Stimulated activated CD4-positive, alpha-beta T cell treated with anti-CD3 and anti-CD28 coated beads, Interleukin-4, amount 100 ng/mL, for 1 hour (primary cell): ENCODE measurements around the gene CCNY.
"Not testable (repeated sequence)": the region's sequence is repeated elsewhere in the genome, so short reads cannot be mapped to it uniquely, and the experiment has no call there.

Experiments
- DNase-seq: peaks from one replicate; pipeline ENCODE4 v3.0.0-alpha.2; 2020

The CCNY gene

GRCh38 chr10:35388197-35388596 lies 51.9 kb downstream of the CCNY start:
- DNase-seq = no peak

GRCh38 chr10:35388682-35389081 lies 52.4 kb downstream of the CCNY start:
- no peak for DNase-seq

DNA sequence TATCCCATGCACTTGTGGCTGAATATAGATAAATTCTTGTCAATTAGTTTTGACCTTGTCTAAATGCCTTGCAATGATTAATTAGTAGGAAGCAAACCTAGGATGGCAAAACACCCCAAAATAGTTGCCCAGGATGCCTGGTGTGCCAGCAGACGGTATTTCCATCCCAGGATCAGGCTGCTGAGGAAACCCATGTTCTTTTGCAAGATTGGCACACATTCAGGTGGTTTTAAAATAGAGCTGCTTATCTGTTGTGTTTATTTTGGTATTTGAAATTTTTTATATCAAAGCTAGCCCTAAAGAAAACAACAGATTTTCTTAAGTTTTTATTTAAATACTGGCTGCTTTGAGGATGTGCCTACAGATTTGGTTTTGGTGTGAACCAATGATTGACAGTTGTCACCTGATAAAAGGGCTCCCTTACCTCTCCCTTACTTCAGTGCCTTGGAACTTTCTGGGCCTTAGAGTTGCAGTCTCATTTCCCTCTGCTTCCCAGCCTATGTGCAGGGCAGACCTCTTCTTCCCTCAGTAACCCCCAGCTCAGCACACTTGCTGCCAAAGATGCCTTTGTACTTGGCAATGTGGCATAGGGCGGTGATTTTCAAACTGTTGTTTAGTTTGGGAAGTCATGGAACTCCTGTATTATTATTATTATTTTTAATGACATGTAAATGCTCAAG lies 54.0 kb downstream of the CCNY start:
- DNase-seq = no peak

DNA sequence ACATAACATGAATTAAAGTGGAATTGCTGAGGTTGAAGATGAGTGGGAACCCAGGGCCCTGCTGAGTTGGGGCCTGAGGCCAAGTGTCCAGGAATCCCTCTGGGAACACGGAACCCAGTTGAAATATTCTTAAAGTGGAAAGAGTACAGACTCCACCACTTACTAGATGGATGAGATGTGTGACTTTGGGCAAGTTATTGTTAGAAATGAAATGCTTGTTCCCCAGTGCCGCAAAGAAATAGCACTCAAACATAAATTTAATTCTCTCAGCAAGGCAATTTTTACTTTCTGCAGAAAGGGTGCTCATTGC lies 54.5 kb downstream of the CCNY start:
- DNase-seq = no peak

DNA sequence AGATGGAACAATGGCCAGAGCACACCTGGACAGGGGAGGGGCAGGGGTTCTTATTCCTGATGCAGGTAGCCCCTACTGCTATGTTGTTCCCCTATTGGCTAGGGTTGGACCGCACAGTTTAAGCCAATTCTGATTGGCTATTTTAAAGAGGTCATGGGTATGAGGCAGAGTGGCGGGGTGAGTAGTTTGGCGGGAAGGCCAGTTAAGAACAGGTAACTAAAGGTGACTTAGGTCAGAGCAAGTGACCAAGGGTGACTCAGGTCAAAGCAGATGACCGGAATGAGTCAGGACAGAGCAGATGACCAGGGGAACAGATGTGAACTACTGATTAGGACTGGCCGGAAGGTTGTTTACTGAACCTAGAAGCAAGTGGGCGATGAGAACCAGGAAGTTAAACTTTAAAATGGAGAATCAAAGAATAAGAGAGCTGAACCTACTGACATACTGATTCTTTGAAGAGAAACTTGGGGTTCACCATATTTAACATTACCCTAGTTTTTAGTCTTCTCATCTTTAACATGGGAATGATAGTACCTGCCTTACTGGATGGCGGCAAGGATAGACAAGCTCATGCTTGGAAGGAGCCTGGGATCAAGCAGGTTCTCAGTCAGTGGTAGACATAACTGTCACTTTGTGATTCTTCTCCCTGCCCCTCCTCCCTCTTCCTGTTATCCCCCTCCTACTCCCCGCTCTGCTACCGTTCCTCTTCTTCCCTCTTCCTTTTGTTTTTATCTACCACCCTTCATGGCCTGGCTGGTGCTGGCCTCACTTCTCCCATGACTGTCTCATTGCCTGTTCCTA lies 55.0 kb downstream of the CCNY start:
- DNase-seq = no peak

DNA sequence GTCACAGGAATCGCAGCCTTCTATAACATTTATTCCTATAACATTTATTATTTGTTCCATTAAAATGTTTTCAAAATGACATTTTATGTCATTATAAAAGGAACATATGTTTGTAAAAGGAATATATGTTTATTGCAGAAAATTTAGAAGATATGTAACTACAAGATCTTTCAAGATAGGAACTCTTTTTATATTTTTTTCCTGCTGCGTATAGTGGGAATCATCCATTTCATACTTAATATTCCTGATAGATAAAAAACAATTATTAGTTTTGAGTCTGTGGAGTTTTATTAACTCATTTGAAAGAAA lies 55.6 kb downstream of the CCNY start:
- no peak for DNase-seq

DNA sequence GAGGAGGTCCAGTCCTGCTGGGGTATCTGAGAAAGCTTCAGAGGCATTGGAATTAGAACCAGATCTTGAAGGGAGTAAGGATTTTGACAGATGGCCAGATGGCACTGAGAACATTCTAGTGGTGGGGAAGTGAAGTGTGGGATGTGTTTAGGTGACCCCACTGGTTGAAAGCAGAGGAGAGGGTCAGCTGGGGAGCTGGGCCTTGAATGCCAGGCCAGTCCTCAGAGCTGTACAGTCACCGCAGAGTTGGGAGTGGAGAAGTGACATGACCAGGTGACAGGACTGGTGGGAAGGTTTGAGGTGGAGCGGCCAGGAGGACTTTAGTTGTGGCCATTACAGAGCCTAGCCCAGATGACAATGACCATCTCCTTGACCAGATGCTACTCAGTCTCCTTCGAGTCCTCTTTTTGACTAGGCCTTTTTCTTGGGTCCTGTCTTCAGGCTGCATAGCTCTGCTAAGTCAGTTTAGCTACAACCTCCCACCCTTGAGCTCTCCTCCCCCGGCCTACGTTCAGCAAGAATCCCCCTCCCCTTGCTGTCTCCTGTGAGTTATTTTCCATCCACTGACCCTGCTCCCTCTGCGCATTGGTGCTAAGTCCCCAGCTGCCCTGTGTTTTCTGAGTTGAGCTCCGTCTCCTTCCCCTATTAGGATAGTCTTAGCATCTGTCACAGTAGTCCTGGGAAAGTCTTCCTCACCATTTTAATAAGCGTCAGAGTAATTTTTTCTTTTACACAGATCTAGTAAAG lies 56.3 kb downstream of the CCNY start:
- no peak for DNase-seq

DNA sequence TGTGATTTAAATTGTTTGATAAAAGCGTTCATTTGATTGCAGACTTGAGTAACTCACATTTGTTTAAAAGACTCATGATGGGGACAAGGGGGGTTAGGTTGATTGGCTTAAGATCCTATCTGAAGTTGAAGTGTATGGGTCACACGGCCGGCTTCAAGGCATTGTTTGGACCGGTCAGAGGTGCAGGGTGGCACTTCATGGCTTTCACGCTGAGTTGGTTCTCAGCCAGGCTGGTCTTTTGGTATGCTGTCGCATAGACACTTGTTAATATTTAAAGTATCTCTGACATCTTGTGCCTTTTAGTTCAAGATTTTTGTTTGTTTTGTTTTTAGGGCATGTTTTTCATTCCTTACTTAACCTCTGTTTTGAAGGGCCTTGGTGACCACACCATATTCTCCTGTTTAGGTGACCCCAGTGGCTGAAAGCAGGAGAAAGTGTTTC lies 58.1 kb downstream of the CCNY start:
- DNase-seq = no peak

DNA sequence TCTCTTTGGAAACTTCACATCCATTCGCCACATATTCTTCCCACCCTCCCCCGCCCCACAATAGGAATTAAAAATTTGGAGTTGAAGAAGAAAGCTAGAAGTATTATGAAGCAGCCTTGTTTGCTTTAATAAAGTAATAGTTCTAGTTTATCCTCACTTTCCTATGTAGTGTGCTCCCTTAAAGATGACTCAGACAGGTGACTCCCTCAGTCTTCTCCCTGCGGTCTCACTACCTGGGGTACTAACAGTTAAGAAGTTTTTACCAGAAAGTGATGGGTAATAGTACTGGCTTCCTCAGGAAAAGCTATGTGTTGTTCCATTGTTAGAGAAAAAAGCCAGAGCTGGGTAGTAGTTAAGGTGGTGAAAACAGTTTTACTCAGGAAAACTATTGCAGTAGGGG lies 58.6 kb downstream of the CCNY start:
- DNase-seq = no peak

GRCh38 chr10:35396560-35397434 lies 60.5 kb downstream of the CCNY start:
- no peak for DNase-seq

DNA sequence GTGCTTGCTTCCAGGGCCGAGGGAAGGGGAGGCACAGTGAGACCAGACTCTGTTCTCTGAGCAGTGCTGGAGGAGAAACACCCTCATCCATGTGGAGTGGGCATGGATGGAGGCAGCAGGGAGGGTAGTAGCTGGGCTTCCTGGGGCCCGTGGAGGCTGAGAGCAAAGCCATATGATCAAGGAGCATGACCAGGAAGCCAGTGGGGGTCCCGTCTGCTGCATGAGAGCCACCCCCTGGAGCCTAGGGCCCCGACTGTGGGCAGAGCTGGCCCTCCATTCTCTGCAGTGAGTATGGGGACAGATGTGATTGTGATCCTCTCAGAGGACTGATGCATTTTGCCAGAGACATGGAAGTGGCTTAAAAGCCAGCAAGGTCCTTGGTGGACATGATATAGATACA lies 61.6 kb downstream of the CCNY start:
- DNase-seq = no peak

GRCh38 chr10:35398355-35398754 lies 62.0 kb downstream of the CCNY start:
- no peak for DNase-seq

GRCh38 chr10:35398908-35399307 lies 62.6 kb downstream of the CCNY start:
- no peak for DNase-seq

GRCh38 chr10:35399414-35400009 lies 63.2 kb downstream of the CCNY start:
- no peak for DNase-seq

DNA sequence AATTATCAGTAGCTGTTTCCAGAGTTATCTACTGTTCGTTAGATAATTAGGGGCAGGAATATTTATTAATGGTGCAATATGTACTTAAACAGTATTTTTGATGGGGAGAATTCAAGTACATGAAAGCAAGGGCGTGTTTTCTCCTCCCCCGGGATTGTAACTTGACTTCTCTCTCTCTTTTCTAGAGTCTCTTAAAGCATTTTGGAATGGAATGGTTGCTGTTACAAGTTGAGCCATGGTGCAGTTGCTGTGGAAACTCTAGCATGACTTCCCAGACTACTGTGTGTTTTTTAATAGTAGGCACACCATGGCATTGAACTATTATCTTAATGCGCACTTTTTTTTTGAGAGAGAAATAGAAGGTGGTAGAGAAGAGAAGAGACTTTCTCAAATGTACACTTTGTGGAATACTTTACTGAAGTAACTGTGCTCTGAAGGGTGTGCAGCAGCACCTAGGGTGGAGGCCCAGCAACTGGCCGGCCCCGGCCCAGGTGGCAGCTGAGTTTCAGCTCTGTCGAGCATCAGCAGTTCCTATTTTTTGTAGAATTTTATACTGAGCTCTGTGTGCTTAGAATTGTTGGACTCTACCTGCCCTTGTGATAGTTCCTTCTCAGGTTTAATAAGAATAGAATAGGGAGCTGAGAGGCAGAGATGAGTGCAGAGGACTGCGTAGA lies 64.4 kb downstream of the CCNY start:
- DNase-seq = no peak

DNA sequence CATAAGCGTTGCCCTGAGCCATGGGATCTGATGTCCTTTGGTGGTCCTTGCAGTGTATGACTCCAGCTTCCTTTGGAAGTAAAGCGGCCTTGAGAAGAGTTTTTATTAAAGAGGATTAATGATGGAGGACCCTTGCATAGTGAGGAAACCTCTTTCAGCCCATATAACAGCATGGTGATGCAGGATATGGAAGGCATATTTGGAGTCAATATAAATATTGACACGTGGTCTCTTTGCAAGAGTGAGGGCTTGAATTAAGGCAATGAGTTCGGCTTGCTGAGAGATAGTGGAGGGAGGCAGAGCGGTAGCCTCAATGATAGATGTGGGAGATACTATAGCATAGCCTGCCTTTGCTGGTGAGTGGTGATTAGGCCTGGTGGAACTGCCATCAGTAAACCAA lies 67.2 kb downstream of the CCNY start:
- not testable (repeated sequence) for DNase-seq

GRCh38 chr10:35404077-35404476 lies 67.8 kb downstream of the CCNY start:
- DNase-seq = not testable (repeated sequence)

DNA sequence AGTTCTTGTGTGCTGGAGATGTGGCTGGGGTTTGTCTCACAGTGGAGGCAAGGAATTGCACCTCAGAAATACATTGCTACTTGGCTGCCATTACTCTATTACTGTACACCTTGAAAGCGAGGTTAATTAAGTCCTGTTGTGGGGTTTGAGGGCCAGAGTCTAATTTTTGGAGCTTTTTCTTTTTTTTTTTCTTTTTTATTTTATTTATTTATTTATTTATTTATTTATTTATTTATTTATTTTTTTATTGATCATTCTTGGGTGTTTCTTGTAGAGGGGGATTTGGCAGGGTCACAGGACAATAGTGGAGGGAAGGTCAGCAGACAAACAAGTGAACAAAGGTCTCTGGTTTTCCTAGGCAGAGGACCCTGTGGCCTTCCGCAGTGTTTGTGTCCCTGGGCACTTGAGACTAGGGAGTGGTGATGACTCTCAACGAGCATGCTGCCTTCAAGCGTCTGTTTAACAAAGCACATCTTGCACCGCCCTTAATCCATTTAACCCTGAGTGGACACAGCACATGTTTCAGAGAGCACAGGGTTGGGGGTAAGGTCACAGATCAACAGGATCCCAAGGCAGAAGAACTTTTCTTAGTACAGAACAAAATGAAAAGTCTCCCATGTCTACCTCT lies 69.8 kb downstream of the CCNY start:
- not testable (repeated sequence) for DNase-seq

DNA sequence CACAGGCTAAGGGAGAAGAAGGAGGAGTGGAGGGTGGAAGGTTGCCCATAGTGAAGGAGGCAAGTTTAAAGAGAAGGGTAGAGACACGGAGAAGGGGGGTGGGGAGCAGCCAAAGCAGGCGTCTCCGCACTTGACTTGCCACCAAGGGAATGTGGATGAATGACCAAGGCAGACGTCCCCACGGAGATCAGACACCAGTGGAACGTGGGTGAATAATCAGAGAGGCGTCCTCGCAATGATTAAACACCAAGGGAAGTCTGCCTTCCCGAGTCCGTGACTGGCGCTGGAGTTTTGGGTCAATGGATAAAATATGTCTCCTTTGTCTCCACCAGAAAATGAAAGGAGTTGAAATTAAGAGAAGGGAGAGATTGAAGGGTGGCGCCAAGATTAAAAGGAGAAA lies 71.4 kb downstream of the CCNY start:
- DNase-seq = not testable (repeated sequence)

DNA sequence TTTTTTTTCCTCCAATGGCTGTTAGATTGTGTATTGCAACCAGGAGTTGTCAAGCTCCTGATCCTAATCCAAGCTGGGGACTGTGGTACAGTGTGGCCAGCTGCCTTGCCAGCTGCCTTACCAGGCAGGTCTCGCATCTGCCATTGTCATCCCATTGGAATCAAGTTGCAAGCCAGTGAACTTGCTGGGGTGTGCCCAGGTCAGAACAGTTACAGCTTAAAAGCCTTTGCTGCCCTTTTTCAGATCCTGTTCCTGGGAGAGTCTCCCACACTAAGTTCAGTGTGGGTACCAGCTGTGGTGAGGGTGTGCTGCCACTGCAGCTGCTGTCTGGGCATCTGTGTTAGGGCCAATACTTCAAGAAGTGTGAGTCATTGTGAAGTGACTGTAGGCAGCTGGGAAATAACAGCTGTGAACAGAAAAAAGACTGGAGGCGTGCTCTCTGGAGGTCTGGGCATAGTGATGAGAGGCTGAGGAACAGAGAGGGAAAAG lies 72.8 kb downstream of the CCNY start:
- DNase-seq = no peak

- DNase-seq = no peak
These were observed 73.5 kb downstream of the CCNY start for GRCh38 chr10:35409808-35410207.
